Embryonic facial prominence (tissue), 1 donor: ENCODE measurements around the gene TMEM101.
"Not testable (repeated sequence)": the region's sequence is repeated elsewhere in the genome, so short reads cannot be mapped to it uniquely, and the experiment has no call there.

Experiments used
- DNase-seq: peaks from one replicate; pipeline ENCODE4 v3.0.0-alpha.2; 2016; ENCODE audit errors: extremely low spot score

TMEM101 gene

GRCh38 chr17:44024271-44024663, 9.5 kb upstream of the TMEM101 start:
- no peak for DNase-seq

GRCh38 chr17:44023545-44024270, 8.9 kb upstream of the TMEM101 start:
- DNase-seq, result no peak

GRCh38 chr17:44022246-44022645, 7.5 kb upstream of the TMEM101 start:
- no peak for DNase-seq

DNA sequence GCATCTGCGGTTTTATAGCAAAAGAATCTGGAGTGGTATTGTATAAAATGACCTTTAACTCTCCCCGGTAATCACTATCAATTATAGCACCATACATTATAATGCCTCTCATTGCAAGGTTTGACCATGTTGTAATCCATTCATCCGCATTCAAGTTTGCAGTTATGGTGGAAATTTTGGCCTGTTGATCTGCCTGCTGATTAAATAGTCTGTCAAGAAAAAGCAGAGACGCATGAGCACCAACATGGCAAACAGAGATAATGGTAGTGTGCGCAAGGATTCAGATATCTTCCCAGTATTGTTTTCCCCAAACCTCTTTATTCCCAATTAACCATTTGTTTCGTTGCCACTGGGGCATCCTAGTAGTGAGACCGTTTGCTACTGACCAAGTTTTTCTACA, 6.5 kb upstream of the TMEM101 start:
- not testable (repeated sequence) for DNase-seq

DNA sequence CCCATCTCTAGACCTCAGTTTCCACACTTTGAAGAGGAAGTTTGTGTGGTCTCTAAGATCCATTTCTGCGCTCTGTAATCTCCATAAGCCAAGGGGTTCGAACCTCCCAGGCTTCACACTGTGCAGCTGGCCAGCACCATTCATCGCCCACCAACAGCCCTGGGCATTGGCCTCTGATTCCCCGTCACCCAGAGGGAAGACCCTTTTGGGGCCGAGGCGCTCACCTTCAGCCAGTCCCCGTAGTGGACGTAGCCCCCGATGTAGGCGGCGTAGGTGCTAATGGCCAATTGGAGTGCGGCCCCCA, 678 bp downstream of the TMEM101 start:
- no peak for DNase-seq

- DNase-seq, result no peak
Measured at GRCh38 chr17:44012874-44013273, 1.9 kb downstream of the TMEM101 start.

- no peak for DNase-seq
Measured at GRCh38 chr17:44012391-44012790, 2.4 kb downstream of the TMEM101 start.

DNA sequence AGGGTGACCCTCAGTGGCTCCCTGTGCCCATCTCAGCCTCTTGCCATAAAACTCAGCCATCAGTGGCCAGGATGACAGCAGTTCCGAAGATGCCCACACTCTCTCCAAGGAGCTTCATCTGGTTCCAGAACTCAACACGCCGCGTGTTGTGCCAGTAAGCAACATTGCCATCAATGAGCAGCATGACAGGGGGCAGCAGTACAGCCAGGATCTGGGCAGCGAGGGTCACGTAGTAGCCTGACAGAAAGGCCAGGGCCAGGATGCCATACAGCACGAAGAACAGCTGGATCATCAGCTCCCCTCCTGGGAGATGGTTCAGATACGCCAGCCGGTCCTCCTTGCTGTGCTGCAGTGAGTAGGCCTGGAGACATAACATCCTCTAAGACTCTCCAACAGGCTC, 2.9 kb downstream of the TMEM101 start:
- no peak for DNase-seq

DNA sequence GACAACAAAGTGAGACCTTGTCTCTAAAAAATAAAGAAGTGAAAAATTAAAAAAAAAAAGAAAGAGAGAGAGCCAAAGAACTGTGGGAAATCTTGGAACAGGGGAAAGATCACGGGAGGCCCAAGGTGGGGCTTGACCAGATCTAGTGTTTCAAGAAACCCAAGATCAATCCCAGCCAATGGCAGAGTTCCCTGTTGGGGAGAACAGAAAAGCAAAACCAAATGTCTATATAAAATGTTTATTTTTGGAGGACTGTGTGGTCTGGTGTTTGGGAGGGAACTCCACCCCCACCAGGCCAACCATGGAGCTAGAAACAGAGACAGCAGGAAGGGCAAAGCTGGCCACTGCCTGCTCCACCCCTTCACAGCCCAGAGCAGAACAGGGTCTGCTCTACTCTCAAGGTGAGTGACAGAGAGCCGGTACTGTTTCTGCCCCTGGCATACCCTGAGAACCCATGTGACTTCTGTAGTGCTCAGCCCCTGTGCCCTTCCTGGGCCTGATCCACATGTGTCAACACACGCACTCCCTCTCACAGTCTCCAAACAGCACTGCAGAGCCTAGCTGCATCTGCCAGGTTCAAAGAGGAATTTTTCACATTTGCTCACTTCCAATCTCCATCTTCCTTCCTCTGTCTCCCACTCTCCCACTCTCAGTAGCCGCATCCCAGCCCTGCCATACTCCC, 3.7 kb downstream of the TMEM101 start:
- DNase-seq, result no peak

- DNase-seq, result no peak
Measured at GRCh38 chr17:44008205-44008909, 6.4 kb downstream of the TMEM101 start.

DNA sequence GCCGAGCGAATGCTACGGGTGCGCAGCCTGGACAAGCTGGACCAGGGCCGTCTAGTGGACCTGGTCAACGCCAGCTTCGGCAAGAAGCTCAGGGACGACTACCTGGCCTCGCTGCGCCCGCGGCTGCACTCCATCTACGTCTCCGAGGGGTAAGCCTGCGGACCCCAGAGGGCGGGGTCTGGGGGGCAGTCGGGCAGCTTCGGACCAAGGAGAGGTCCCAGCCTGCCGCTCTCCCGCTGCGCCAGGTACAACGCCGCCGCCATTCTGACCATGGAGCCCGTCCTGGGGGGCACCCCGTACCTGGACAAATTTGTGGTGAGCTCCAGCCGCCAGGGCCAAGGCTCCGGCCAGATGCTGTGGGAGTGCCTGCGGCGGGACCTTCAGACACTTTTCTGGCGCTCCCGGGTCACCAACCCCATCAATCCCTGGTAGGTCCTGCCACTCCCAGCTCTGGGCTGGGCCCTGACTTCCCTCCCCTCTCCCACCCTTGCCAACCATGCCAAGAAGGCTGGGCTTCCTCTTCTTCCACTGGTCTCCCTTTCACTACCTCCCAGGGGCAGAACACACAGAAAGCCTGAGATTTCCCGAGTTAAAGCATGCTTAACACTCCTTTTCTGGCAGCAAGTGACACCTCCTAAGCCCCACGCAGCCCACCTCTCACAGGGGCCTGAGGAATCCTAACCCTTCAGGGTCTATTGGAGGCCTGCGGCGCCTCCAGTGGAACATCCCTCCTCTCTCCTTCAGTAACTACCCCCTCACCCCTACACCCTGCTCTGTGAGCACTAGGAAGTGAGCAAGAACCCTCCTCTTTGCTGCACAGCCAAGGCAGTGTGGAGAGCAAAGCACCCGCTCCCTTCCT, 7.2 kb downstream of the TMEM101 start:
- no peak for DNase-seq

DNA sequence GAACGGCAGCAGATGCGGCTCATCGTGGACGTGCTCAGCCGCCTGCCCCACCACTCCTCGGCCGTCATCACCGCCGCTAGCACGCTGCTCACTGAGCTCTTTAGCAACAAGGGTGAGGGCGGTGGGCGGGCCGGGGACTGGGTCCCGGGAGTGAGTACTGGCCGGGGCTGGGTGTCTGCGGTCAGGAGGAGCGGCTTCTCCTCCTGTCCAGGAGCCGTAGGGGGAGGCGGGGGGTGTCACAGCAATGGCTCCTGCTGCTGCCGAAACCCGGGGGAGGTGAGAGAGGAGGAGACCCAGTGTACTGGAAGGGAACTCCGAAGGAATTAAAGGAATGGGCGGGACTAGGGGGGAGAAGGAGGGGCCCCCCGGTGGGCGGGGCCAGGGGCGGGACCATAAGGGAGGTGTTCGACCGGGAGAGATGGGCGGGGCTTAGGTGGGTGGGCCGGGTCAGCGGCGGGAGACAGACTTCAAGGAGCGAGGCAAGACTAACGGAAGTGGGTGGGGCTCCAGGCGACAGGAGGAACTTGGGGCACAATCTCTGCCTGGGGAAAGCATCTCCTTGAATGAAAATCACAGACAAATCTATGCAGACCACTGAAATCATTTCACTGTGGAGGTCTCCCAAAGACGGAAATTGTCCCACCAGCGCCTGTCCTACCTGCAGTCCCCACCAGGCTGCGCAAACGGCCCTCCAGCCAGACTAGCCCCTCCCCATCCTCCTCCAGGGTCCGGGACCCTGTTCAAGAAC, 8.0 kb downstream of the TMEM101 start:
- peak; percentile 82 for DNase-seq

- DNase-seq, result no peak
Measured at GRCh38 chr17:44006272-44006597, 8.5 kb downstream of the TMEM101 start.

DNA sequence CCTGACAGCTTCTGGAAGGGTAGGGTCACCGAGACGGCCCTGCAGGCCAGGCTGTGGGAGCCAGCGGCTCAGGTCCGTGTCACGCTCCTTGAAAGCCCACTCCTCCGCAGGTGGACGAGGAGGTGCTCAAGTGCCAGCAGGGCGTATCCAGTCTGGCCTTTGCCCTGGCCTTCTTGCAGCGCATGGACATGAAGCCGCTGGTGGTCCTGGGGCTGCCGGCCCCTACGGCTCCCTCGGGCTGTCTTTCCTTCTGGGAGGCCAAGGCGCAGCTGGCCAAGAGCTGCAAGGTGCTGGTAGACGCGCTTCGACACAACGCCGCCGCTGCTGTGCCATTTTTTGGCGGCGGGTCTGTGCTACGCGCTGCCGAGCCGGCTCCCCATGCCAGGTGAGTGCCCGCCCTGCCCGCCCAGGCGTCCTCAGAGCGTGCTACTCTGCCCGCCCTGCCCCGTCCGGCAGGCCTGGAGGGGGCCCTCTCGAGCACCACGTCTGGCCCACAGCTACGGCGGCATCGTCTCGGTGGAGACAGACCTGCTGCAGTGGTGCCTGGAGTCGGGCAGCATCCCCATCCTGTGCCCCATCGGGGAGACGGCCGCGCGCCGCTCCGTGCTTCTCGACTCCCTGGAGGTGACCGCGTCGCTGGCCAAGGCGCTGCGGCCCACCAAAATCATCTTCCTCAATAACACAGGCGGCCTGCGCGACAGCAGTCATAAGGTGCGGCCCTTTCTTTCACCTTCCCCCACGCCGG, 9.1 kb downstream of the TMEM101 start:
- no peak for DNase-seq

GRCh38 chr17:44004761-44005526, 9.8 kb downstream of the TMEM101 start:
- DNase-seq, result no peak

DNA sequence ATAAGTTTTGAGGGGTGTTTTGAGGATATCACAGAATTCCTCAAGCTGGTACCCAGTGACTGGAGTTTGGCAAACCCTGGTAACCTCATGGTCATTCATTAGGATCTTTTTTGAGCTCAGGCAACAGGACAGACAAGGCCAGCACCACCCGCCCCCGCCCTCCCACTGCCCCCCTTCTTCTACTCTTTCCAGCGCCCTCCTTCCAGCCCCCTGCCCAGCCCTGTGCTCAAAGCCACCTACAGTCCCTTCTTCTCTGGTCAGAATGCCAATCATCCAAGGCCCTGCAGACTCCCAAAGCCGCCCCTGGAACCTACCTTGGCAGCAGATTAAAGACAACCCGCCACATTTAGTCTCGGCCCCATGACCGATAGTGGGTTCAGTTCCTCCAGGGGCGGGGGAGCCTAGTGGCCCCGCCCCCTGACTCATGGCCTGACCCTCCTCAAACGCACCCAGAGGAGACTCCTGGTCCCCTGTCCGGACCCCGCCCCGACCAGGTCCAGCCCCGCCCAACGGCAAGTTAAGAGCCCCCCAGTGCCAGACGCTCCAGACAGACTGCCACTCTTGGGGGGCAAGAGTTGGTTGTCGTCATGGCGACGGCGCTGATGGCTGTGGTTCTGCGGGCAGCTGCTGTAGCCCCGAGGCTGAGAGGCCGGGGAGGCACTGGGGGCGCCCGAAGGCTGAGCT, 10.5 kb downstream of the TMEM101 start, which contains the start of gene NAGS:
Gene NAGS (plus strand): TSS at position 546 of the 684 bp plus-strand sequence. CDS start 42 bp downstream, at position 588.
- DNase-seq, result no peak

- no peak for DNase-seq
Measured at GRCh38 chr17:44002141-44002848, 12.5 kb downstream of the TMEM101 start.

DNA sequence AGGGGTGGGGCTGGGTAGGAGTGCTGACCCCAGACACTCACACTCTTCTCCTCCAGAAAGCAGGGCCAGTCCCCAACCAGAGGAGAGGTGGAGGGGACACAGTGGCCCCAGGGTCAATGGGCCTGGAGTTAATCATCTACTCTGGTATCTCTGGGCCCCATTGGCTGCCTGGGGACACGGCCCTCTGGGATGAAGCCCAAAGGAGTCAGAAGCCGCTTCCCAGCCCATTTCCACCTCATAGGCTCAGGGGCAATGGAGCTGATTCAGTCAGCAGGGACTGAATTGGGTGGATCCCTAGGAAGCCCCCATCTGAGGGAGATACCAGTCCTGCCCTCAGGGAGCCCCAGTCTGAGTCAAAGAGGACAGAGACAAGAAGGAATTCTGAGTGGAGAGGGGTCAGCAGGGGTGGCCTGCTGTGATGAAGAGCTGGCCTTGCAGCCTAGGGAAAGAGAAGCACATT, 13.3 kb downstream of the TMEM101 start:
- no peak for DNase-seq
